NCI-H460 (cell line): ENCODE data around the gene CSDE1. TPM values are rescaled to one million over a fixed set of nuclear protein-coding genes. Genes with fewer than 3 reads are reported as not detected.
A peak's percentile ranks its signal among the peaks of the same experiment; 100 is the strongest.
"Not testable (repeated sequence)": the region's sequence is repeated elsewhere in the genome, so short reads cannot be mapped to it uniquely, and the experiment has no call there.

Experiments used
- DNase-seq: peaks from one replicate; pipeline ENCODE4 v3.0.0-alpha.2; 2016; ENCODE audit warnings: low read depth; ENCODE audit errors: extremely low read depth
- polyA plus RNA-seq: library from polyadenylated mRNA; depleted of rRNA; stranded (reverse); fragments of >200 nt; gene quantifications from 2 replicates; pipeline ENCODE4 v1.2.3, GENCODE V29; 2014; cell fraction: nucleus; rRNA removed
- total RNA-seq: library from RNA; depleted of rRNA; stranded (reverse); fragments of >200 nt; shearing (Covaris generic); gene quantifications from 2 replicates; pipeline ENCODE4 v1.2.3, GENCODE V29; 2014; rRNA removed

Gene CSDE1
- 300 and 328 TPM in 2 replicates for total RNA-seq
- 130 and 138 TPM in 2 replicates for polyA plus RNA-seq

GRCh38 chr1:114757455-114758255 is at the start of gene CSDE1:
CSDE1 (minus strand) TSS chr1:114757984; CDS start chr1:114739890, 18,094 bp downstream.
- peak; percentile 98 for DNase-seq

DNA sequence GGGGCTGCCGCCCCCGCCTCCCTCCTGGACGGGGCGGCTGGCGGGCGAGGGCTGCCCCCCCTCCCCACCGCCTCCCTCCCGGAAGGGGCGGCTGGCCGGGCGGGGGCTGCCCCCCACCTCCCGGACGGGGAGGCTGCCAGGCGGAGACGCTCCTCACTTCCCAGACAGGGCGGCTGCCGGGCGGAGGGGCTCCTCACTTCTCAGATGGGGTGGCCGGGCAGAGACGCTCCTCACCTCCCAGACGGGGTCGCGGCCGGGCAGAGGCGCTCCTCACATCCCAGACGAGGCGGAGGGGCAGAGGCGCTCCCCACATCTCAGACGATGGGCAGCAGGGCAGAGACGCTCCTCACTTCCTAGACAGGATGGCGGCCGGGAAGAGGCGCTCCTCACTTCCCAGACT is 46.7 kb upstream of the CSDE1 start:
- DNase-seq = not testable (repeated sequence)

DNA sequence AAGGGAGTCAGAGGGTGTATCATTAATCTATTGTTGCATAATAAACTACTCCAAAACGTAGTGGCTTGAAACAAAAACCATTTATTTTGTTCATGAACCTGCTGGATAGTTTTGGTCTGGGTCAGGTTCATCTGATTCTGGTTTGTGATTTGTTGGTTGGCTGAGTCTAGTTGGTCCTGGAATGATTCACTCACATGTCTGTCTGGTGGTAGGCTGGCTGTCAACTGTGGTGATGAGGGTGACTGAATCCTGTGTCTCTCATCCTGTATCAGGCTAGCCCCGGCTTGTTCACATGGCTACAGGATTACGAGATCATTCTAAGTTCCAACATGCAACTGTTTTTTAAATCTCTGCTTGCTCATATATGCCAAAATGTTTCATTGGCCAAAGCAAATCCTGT is 45.2 kb upstream of the CSDE1 start:
- no peak for DNase-seq

DNA sequence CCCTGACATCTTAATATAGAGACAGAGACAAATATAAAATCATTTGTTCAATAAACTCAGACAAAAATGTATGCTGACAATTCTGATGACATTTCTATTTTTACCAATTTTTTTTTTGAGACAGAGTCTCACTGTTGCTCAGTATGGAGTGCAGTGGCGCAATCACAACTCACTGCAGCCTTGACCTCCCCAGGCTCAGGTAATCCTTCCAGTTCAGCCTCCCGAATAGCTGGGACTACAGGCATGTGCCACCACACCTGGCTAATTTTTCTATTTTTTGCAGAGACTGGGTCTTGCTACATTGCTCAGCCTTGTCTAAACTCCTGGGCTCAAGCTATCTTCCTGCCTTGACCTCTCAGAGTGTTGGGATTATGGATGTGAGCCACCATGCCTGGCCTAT is 36.3 kb upstream of the CSDE1 start:
- no peak for DNase-seq

DNA sequence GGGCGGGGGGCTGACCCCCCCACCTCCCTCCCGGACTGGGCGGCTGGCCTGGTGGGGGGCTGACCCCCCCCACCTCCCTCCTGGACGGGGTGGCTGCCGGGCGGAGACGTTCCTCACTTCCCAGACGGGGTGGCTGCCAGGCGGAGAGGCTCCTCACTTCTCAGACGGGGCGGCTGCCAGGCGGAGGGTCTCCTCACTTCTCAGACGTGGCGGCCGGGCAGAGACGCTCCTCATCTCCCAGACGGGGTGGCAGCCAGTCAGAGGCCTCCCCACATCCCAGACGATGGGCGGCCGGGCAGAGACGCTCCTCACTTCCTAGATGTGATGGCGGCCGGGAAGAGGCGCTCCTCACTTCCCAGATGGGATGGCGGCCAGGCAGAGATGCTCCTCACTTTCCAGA is 32.8 kb upstream of the CSDE1 start:
- DNase-seq = not testable (repeated sequence)

- not testable (repeated sequence) for DNase-seq
Measured at GRCh38 chr1:114786440-114786839, 28.7 kb upstream of the CSDE1 start.

- DNase-seq = no peak
Measured at GRCh38 chr1:114782476-114782875, 24.7 kb upstream of the CSDE1 start.

GRCh38 chr1:114780344-114781226 is 22.8 kb upstream of the CSDE1 start, which contains the start of gene SIKE1:
SIKE1 (minus strand) TSS chr1:114780685; CDS start chr1:114780607, 78 bp downstream.
- peak; percentile 84 for DNase-seq

- no peak for DNase-seq
Measured at GRCh38 chr1:114779722-114780121, 21.9 kb upstream of the CSDE1 start.

DNA sequence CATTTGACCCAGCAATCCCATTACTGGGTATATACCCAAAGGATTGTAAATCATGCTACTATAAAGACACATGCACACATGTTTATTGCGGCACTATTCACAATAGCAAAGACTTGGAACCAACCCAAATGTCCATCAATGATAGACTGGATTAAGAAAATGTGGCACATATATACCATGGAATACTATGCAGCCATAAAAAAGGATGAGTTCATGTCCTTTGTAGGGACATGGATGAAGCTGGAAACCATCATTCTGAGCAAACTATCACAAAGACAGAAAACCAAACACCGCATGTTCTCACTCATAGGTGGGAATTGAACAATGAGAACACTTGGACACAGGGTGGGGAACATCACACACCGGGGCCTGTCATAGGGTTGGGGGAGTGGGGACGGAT is 18.9 kb upstream of the CSDE1 start:
- not testable (repeated sequence) for DNase-seq

DNA sequence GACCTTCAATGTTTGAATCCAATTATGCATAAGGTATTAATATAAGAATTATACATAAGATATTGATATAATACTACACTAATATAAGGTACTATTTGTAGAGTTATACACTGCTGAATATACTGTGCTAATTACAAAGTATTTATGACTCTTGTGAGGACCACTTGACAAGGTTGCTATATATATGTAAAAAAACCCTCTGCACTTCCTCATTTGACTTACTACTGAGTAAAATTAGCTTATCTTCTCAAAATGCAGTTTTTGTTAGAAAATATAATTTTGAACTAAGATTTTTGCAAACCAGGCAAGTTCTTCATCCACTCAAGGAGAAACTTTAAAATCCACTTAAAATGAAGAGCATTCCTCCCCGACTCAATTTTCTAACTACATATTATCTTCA is 14.2 kb upstream of the CSDE1 start:
- no peak for DNase-seq

- no peak for DNase-seq
Measured at GRCh38 chr1:114770989-114771388, 13.2 kb upstream of the CSDE1 start.

DNA sequence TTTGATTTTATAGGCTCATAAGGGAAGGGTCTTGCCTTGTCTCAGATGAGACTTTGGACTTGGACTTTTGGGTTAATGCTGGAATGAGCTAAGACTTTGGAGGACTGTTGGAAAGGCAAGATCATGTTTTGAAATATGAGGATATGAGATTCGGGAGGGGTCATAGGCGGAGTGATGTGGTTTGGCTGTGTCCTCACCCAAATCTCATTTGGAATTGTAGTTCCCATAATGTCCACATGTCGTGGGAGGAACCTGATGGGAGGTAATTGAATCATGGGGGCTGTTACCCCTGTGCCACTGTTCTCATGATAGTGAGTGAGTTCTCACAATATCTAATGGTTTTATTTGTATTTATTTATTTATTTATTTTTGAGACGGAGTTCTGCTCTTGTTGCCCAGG is 6.9 kb upstream of the CSDE1 start:
- DNase-seq = no peak

GRCh38 chr1:114758256-114758832 is 560 bp upstream of the CSDE1 start:
- DNase-seq = no peak

DNA sequence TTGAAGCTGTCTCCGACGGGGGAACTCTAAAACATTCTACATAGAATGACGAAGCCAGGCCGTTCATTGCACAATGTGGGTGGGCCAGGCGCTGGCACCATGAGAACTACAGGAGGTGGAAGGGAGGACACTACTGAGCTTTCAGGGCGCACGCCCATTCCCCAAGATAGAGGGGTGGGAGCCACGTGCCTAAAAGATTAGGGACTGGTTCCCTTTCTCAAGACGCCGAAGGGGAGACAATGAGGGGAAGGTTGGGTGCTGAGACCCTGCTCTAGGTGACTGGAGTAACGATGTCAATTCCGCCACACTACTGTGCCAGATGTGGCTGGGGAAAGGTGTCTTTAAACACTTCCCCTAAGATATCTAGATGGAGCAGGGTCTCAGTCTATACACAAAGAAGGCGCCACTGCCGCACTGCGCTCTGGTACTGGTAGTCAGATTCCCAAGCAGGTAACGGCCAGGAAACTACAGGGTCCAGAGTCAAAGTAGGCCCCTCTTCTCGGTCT is 782 bp downstream of the CSDE1 start:
- no peak for DNase-seq

- DNase-seq = no peak
Measured at GRCh38 chr1:114756009-114756892, 1.5 kb downstream of the CSDE1 start.

- no peak for DNase-seq
Measured at GRCh38 chr1:114755006-114755931, 2.5 kb downstream of the CSDE1 start.

DNA sequence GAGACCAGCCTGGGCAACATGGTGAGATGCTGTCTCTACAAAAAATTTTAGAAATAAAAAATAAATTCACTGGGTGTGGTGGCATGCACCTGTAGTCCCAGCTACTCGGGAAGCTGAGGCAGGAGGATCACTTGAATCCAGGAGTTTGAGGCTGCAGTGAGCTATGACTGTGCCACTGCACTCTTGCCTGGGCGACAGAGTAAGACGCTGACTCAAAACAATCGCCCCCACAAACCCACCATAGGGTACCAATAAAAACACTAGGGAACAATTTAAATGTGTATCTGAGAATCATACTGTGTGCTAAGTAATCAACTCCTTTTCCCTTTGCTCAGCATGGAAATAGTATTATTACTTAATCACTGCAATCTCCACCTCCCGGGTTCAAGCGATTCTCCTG is 4.1 kb downstream of the CSDE1 start:
- not testable (repeated sequence) for DNase-seq

DNA sequence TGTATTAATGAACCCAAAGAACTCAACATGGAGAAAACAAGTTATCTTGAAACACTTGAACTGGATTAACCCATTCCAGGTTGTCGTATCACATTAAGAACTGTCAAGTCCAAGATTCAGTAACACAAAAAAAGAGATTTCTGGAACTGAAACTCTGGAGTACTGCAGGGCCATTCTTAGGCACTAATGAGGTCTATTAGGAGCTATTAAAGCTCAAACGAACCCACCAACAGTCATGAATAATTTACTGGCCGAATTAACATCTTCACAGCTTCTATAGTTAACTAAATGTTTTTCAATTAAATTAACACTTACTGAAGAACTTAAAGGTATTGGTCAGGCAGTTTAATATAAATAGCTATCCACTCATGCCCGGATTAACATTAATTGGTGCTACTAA is 4.6 kb downstream of the CSDE1 start:
- DNase-seq = no peak
